HepG2 (cell line): ENCODE results near the gene TMEM125. TPM values are rescaled to one million over a fixed set of nuclear protein-coding genes. Genes with fewer than 3 reads are reported as not detected.

Experiments
- ATAC-seq: fragments of 200-7000 bp; cut with Tn5 transposase; 3 replicates; pipeline ENCODE4 v1.9.1; 2020; ENCODE audit warnings: mild to moderate bottlenecking, moderate library complexity
- BruUV-seq: library from RNA; stranded (reverse); fragments of 400-500 nt; replicated peaks from 2 replicates; lab custom pipeline; 2021; lab: Mats Ljungman, UMichigan
- CTCF ChIA-PET: fragments of 300-600 bp; formaldehyde crosslinking; extraction: SDS; loops from one replicate; lab custom pipeline; 2021; ENCODE audit warnings: low total read pairs, inconsistent platforms, low intra/inter-chr PET ratio; lab: Yijun Ruan, JAX
- POLR2A ChIA-PET: fragments of 350-600 bp; sonication (Branson Sonifier 250); formaldehyde crosslinking; loops from one replicate; lab custom pipeline; 2020; ENCODE audit warnings: antibody characterized with exemption, inconsistent platforms; lab: Yijun Ruan, JAX
- DNase-seq: peaks from one replicate; pipeline ENCODE4 v3.0.0-alpha.2; 2015; ENCODE audit warnings: low spot score
- FAIRE-seq: peaks from 3 replicates; lab custom pipeline; 2011; peaks lifted over from hg19 to GRCh38; lab: Jason Lieb, UNC
- H2AFZ ChIP-seq: one replicate; pipeline ENCODE4 v1.6.1; 2011; ENCODE audit warnings: low read length, inconsistent platforms
- H3K27ac ChIP-seq: fragments of 300-600 bp; 3 replicates; pipeline ENCODE4 v1.8.0; 2011; ENCODE audit warnings: mixed run types, mild to moderate bottlenecking, mixed read lengths, low read length, inconsistent platforms; ENCODE audit not compliant: insufficient read depth; ENCODE audit errors: extremely low read length
- H3K27me3 ChIP-seq, 2 experiments: fragments of 200-600 bp in 1 of 2; 2 replicates in 1 of 2; 3 replicates in 1 of 2; pipeline versions ENCODE4 v1.6.0 to v1.8.0; 2011; ENCODE audit warnings: low read length in 2 of 2, mild to moderate bottlenecking in 2 of 2, moderate library complexity in 2 of 2, inconsistent platforms in 1 of 2; ENCODE audit not compliant: insufficient read depth in 2 of 2, control insufficient read depth in 1 of 2
- H3K36me3 ChIP-seq, 2 experiments: fragments of 200-600 bp in 1 of 2; replicated peaks in 1 of 2; 2 replicates in 1 of 2; 3 replicates in 1 of 2; pipeline versions ENCODE4 v1.5.1 to v1.8.0; 2011; ENCODE audit warnings: low read length in 2 of 2, inconsistent platforms in 1 of 2; ENCODE audit not compliant: insufficient read depth in 2 of 2, control insufficient read depth in 1 of 2
- H3K4me1 ChIP-seq: 2 replicates; pipeline ENCODE4 v1.5.1; 2012; ENCODE audit warnings: low read length, inconsistent platforms; ENCODE audit not compliant: insufficient read depth
- H3K4me2 ChIP-seq: 2 replicates; pipeline ENCODE4 v1.6.0; 2011; ENCODE audit warnings: low read depth, low read length, inconsistent platforms
- H3K4me3 ChIP-seq, 3 experiments: fragments of 200-600 bp in 1 of 3; sonication (generic), shearing (Covaris generic) in 1 of 3; replicated peaks in 1 of 3; 2 replicates each; pipeline ENCODE4 v1.5.1; 2011 to 2016; ENCODE audit warnings: low read length in 3 of 3, inconsistent platforms in 2 of 3, low read depth in 2 of 3, mild to moderate bottlenecking in 2 of 3, control low read depth in 1 of 3, mixed read lengths in 1 of 3; ENCODE audit not compliant: insufficient read depth in 1 of 3
- H3K79me2 ChIP-seq: one replicate; pipeline ENCODE4 v1.6.1; 2011; ENCODE audit warnings: low read length, inconsistent platforms; ENCODE audit not compliant: insufficient read depth
- H3K9ac ChIP-seq: 2 replicates; pipeline ENCODE4 v1.6.0; 2011; ENCODE audit warnings: mild to moderate bottlenecking, low read depth, low read length, inconsistent platforms; ENCODE audit not compliant: insufficient read depth
- H3K9me3 ChIP-seq: 2 replicates; pipeline ENCODE4 v1.5.1; 2012; ENCODE audit warnings: mild to moderate bottlenecking, low read length
- H4K20me1 ChIP-seq: 2 replicates; pipeline ENCODE4 v1.6.0; 2011; ENCODE audit warnings: inconsistent platforms, mild to moderate bottlenecking, low read length, moderate library complexity; ENCODE audit not compliant: insufficient read depth
- JARID2 ChIP-seq: sonication (generic); formaldehyde crosslinking; IDR thresholded peaks from 2 replicates; pipeline ENCODE4 v1.8.1; 2023; ENCODE audit warnings: missing genetic modification reagents, inconsistent platforms; ENCODE audit not compliant: insufficient replicate concordance
- RAD51 ChIP-seq: fragments of 450-650 bp; IDR thresholded peaks from 2 replicates; pipeline ENCODE4 v1.6.1; 2016; ENCODE audit warnings: borderline replicate concordance
- SALL1 ChIP-seq: sonication (generic); formaldehyde crosslinking; IDR thresholded peaks from 2 replicates; pipeline ENCODE4 v1.8.0; 2022; ENCODE audit warnings: mild to moderate bottlenecking, missing genetic modification reagents
- SNRNP70 ChIP-seq: fragments of 200-400 bp; formaldehyde crosslinking; IDR thresholded peaks from 2 replicates; pipeline ENCODE4 v1.6.1; 2017; ENCODE audit warnings: mild to moderate bottlenecking, low read depth, low read length, moderate library complexity
- THAP11 ChIP-seq: IDR thresholded peaks from 2 replicates; pipeline ENCODE4 v1.6.1; 2016; ENCODE audit warnings: missing biosample characterization, missing genetic modification reagents
- ZC3H4 ChIP-seq: sonication (generic); formaldehyde crosslinking; IDR thresholded peaks from 2 replicates; pipeline ENCODE4 v1.4.0; 2020; ENCODE audit warnings: missing genetic modification reagents, borderline replicate concordance
- ZNF333 ChIP-seq: sonication (generic); formaldehyde crosslinking; IDR thresholded peaks from 2 replicates; pipeline ENCODE4 v1.4.0; 2020; ENCODE audit warnings: mild to moderate bottlenecking, missing genetic modification reagents, borderline replicate concordance
- ZNF614 ChIP-seq: IDR thresholded peaks from 2 replicates; pipeline ENCODE4 v1.6.1; 2018; ENCODE audit warnings: missing biosample characterization, missing genetic modification reagents, inconsistent platforms, borderline replicate concordance
- ZZZ3 ChIP-seq: sonication (generic); formaldehyde crosslinking; IDR thresholded peaks from 2 replicates; pipeline ENCODE4 v1.4.0; 2020; ENCODE audit warnings: missing genetic modification reagents, mild to moderate bottlenecking, borderline replicate concordance
- WGBS: methylation state at CpG from one replicate; pipeline ENCODE4 v1.1.6; 2017; ENCODE audit warnings: low lambda C conversion rate; 5-methylcytosine and 5-hydroxymethylcytosine counted together
- in situ Hi-C: cut with HindIII; loops from 2 replicates; pipeline ENCODE4 v1.10.0; 2017; ENCODE audit warnings: low pct_unique_long_range_greater_than_20kb; ENCODE audit not compliant: extremely low pct_ligation_motif_present
- intact Hi-C: fragments of 100-400 bp; cut with micrococcal nuclease; formaldehyde crosslinking; loops from one replicate; pipeline ENCODE4 v1.10.0; 2022; ENCODE audit not compliant: unreplicated experiment
- polyA plus RNA-seq, 8 experiments: library from polyadenylated mRNA; depleted of rRNA in 3 of 8; stranded (reverse) in 7 of 8; unstranded in 1 of 8; fragments of >200 nt; fragmentation: Illumina TruSeq in 4 of 8; extraction: Trizol in 4 of 8; gene quantifications; 2 replicates each; pipeline versions ENCODE4 v1.2.1 to v1.2.3, GENCODE V29; 2011 to 2016; ENCODE audit warnings: low read depth in 4 of 8, missing spikeins in 1 of 8, mixed read lengths in 1 of 8; ENCODE audit not compliant: insufficient read depth in 1 of 8
- total RNA-seq, 5 experiments: library from RNA; depleted of rRNA; stranded (reverse); fragments of >200 nt; fragmentation: Illumina TruSeq; extraction: Trizol; gene quantifications; 2 replicates each; pipeline ENCODE4 v1.2.3, GENCODE V29; 2016; ENCODE audit warnings: low read depth in 1 of 5
- TF ChIP-seq, protein P1 (sequence below): sonication (generic); formaldehyde crosslinking; IDR thresholded peaks from 2 replicates; pipeline ENCODE4 v1.4.0; 2020; ENCODE audit warnings: missing genetic modification reagents, borderline replicate concordance
- TF ChIP-seq, protein P2 (sequence below): sonication (generic); formaldehyde crosslinking; IDR thresholded peaks from 2 replicates; pipeline ENCODE4 v1.5.1; 2020; ENCODE audit warnings: missing genetic modification reagents, mild to moderate bottlenecking, borderline replicate concordance
- TF ChIP-seq, protein P3 (sequence below): sonication (generic); formaldehyde crosslinking; conservative IDR thresholded peaks from 2 replicates; pipeline ENCODE4 v1.4.0; 2020; ENCODE audit warnings: mild to moderate bottlenecking, missing genetic modification reagents, moderate library complexity
- TF ChIP-seq, protein P4 (sequence below): sonication (generic); formaldehyde crosslinking; IDR thresholded peaks from 2 replicates; pipeline ENCODE4 v1.4.0; 2020; ENCODE audit warnings: missing genetic modification reagents

The TMEM125 gene
- total and polyA plus RNA-seq, 2 of the 13 experiments (the other 11 are each of a cell fraction or from before 2014, with no cell fraction given), result 0.03 TPM; not detected in 1

DNA sequence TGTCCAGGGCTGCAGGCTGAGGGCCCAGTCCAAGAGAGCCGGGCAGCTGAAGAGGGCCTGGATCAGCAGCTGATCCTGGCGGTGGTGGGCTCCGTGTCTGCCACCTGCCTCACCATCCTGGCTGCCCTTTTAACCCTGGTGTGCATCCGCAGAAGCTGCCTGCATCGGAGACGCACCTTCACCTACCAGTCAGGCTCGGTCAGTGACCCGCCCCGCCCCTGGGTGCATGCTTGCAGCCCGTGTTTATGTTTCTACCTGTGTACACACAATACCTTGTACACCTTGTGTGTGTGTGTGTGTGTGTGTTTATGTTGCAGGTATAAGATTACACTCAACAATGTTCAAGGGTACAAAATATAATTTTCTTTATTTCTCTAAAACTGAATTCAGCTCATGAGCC is 44.0 kb downstream of the TMEM125 start:
- H4K20me1 ChIP-seq, result no peaks in the 10 kb centered on the region
- no peak overlapping the region for H3K27ac ChIP-seq
- H3K9ac ChIP-seq, result no peak overlapping the region
- FAIRE-seq (no peak), DNase-seq (no peak), ATAC-seq (peak; percentile 25)
- intact Hi-C loops, result no loop called here
- WGBS, result 20% methylated on average over 2 of the region's 10 CpGs
- in situ Hi-C loops, result no loop called here
- no peaks in the 10 kb centered on the region for H3K9me3 ChIP-seq
- no TSS peak for BruUV-seq
- ChIA-PET POLR2A (no interaction called here), CTCF (no interaction called here)
- H2AFZ ChIP-seq, result no peak overlapping the region
- H3K4me2 ChIP-seq, result peak overlapping the region; percentile 27; the same call in 1 of the 2 replicates
- no peaks in the 10 kb centered on the region for H3K36me3 ChIP-seq
- no peaks in the 10 kb centered on the region for H3K79me2 ChIP-seq
- H3K4me3 ChIP-seq, result no peak overlapping the region
- peaks cover 7 to 47% of the 10 kb centered on the region in 2 experiments for H3K27me3 ChIP-seq
- H3K4me1 ChIP-seq, result peaks cover 31% of the 10 kb centered on the region
- TF ChIP-seq, protein P1, sequence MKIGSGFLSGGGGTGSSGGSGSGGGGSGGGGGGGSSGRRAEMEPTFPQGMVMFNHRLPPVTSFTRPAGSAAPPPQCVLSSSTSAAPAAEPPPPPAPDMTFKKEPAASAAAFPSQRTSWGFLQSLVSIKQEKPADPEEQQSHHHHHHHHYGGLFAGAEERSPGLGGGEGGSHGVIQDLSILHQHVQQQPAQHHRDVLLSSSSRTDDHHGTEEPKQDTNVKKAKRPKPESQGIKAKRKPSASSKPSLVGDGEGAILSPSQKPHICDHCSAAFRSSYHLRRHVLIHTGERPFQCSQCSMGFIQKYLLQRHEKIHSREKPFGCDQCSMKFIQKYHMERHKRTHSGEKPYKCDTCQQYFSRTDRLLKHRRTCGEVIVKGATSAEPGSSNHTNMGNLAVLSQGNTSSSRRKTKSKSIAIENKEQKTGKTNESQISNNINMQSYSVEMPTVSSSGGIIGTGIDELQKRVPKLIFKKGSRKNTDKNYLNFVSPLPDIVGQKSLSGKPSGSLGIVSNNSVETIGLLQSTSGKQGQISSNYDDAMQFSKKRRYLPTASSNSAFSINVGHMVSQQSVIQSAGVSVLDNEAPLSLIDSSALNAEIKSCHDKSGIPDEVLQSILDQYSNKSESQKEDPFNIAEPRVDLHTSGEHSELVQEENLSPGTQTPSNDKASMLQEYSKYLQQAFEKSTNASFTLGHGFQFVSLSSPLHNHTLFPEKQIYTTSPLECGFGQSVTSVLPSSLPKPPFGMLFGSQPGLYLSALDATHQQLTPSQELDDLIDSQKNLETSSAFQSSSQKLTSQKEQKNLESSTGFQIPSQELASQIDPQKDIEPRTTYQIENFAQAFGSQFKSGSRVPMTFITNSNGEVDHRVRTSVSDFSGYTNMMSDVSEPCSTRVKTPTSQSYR (CRISPR knock-in tag), result no peak
- TF ChIP-seq SNRNP70 (no peak), RAD51 (no peak), ZNF614 (no peak), ZC3H4 (no peak), ZNF333 (CRISPR knock-in tag) (no peak), THAP11 (CRISPR knock-in tag) (no peak), JARID2 (CRISPR knock-in tag) (no peak), SALL1 (CRISPR knock-in tag) (peak; percentile 64; the same call in 1 of the 2 replicates), ZZZ3 (no peak)
- TF ChIP-seq, protein P2, sequence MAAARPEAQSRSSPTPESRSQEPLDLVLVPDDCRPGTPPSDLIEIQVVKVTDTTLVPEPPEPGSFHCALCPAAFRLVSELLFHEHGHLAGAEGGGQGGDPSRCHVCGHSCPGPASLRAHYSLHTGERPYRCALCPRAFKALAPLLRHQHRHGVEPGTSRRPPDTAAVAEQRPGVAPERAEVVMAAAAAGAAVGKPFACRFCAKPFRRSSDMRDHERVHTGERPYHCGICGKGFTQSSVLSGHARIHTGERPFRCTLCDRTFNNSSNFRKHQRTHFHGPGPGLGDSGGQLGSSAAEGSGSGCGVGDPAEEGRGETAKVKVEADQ (CRISPR knock-in tag), result no peak
- TF ChIP-seq, protein P3, sequence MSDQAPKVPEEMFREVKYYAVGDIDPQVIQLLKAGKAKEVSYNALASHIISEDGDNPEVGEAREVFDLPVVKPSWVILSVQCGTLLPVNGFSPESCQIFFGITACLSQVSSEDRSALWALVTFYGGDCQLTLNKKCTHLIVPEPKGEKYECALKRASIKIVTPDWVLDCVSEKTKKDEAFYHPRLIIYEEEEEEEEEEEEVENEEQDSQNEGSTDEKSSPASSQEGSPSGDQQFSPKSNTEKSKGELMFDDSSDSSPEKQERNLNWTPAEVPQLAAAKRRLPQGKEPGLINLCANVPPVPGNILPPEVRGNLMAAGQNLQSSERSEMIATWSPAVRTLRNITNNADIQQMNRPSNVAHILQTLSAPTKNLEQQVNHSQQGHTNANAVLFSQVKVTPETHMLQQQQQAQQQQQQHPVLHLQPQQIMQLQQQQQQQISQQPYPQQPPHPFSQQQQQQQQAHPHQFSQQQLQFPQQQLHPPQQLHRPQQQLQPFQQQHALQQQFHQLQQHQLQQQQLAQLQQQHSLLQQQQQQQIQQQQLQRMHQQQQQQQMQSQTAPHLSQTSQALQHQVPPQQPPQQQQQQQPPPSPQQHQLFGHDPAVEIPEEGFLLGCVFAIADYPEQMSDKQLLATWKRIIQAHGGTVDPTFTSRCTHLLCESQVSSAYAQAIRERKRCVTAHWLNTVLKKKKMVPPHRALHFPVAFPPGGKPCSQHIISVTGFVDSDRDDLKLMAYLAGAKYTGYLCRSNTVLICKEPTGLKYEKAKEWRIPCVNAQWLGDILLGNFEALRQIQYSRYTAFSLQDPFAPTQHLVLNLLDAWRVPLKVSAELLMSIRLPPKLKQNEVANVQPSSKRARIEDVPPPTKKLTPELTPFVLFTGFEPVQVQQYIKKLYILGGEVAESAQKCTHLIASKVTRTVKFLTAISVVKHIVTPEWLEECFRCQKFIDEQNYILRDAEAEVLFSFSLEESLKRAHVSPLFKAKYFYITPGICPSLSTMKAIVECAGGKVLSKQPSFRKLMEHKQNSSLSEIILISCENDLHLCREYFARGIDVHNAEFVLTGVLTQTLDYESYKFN (CRISPR knock-in tag), result 0 out of 2 replicates have a peak, but pooled peaks have one; percentile 20
- TF ChIP-seq, protein P4, sequence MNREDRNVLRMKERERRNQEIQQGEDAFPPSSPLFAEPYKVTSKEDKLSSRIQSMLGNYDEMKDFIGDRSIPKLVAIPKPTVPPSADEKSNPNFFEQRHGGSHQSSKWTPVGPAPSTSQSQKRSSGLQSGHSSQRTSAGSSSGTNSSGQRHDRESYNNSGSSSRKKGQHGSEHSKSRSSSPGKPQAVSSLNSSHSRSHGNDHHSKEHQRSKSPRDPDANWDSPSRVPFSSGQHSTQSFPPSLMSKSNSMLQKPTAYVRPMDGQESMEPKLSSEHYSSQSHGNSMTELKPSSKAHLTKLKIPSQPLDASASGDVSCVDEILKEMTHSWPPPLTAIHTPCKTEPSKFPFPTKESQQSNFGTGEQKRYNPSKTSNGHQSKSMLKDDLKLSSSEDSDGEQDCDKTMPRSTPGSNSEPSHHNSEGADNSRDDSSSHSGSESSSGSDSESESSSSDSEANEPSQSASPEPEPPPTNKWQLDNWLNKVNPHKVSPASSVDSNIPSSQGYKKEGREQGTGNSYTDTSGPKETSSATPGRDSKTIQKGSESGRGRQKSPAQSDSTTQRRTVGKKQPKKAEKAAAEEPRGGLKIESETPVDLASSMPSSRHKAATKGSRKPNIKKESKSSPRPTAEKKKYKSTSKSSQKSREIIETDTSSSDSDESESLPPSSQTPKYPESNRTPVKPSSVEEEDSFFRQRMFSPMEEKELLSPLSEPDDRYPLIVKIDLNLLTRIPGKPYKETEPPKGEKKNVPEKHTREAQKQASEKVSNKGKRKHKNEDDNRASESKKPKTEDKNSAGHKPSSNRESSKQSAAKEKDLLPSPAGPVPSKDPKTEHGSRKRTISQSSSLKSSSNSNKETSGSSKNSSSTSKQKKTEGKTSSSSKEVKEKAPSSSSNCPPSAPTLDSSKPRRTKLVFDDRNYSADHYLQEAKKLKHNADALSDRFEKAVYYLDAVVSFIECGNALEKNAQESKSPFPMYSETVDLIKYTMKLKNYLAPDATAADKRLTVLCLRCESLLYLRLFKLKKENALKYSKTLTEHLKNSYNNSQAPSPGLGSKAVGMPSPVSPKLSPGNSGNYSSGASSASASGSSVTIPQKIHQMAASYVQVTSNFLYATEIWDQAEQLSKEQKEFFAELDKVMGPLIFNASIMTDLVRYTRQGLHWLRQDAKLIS (CRISPR knock-in tag), result no peak
